ENCODE data around the gene MAP6. TPM values are rescaled to one million over a fixed set of nuclear protein-coding genes. Genes with fewer than 3 reads are reported as not detected.
A peak's percentile ranks its signal among the peaks of the same experiment; 100 is the strongest.

MAP6 gene
- total RNA-seq, 1 donor from 2014 or later = 1.4 TPM

DNA sequence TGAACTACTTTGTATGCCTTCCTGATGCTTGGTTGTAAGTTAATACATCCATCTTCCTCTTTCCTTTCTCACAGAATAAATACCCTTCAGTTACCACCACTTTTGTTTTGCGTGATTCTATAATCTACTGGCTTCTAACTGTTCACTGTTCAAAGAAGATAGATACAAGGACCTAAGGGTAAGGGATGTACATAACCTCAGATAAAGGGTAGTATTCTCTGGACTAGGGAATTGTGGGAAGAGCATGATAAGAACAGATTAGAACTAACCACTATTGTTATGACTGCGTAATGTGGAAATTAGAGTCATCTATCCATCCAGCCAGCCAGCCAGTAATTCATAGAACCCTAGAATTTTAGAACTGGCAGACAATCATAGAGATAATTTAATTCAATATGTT, 36.4 kb downstream of the MAP6 start:
- no peak for DNase-seq (ENCODE audit: extremely low read depth, low read depth, low spot score)

GRCh38 chr11:75631086-75631730, 37.6 kb downstream of the MAP6 start:
- no peak for DNase-seq (ENCODE audit: extremely low read depth, low read depth, low spot score)

DNA sequence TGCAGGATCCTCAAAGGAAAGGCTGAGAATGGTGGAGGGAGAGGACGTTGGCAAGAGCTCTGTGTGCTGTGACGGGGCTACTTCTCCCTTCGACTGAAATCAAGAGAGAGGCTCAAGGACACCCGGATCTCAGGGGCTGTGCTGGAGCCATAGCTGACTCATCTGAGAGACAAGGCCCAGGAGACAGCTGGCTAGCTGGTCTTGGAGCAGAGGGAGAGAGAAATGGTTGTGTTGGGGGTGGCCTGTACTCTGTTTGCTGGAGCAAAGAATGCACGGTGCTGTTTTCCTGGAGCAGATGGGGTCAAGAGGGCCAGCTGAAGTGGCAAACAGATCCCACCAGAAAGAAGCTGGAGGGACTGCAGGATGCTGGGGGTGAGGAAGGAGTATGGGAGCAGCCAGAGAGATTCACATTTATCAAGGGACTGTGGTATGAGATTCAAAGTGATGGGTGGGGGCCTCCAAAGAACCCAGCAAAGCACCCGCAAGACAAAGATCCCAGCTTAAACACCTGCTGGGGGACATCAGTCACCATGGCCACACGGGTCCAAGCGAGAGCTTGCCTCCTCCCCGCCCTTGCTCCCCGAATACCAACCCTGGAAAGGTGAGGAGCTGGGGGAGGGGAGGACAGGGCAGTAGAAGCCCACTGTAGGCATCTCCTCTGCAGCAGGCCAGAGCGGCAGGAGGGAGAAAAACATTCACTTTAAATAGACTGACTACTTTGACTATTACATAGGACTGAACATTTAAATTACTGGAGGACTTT, 40.8 kb downstream of the MAP6 start:
- no peak for DNase-seq (ENCODE audit: extremely low read depth, low read depth, low spot score)

GRCh38 chr11:75626889-75627529, 41.8 kb downstream of the MAP6 start:
- no peak for DNase-seq (ENCODE audit: extremely low read depth, low read depth, low spot score)

- no peak for DNase-seq (ENCODE audit: extremely low read depth, low read depth, low spot score)
These were observed 42.6 kb downstream of the MAP6 start for GRCh38 chr11:75625991-75626888.

GRCh38 chr11:75625021-75625420, 43.8 kb downstream of the MAP6 start:
- DNase-seq (ENCODE audit: extremely low read depth, low read depth, low spot score) = no peak

DNA sequence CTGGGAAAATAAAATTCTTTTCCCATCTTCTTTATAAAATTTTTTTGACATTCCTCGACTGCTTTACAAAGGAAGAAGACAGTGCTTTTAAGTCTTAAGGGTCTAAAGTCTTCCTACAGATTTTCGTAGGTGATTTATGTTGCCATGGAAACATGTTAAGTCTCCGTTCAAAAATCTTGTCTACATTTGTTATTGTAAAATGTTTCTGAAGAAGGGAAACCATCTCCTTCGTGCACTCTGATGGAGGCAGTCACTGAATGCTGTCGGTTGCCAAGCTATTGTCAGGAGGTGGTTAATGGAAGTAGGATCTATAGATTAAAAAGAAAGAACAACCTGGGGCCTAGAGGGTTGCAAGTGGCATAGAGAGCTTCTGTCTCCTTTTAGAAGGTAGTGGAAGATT, 52.6 kb downstream of the MAP6 start:
- DNase-seq (ENCODE audit: extremely low read depth, low read depth, low spot score) = no peak

DNA sequence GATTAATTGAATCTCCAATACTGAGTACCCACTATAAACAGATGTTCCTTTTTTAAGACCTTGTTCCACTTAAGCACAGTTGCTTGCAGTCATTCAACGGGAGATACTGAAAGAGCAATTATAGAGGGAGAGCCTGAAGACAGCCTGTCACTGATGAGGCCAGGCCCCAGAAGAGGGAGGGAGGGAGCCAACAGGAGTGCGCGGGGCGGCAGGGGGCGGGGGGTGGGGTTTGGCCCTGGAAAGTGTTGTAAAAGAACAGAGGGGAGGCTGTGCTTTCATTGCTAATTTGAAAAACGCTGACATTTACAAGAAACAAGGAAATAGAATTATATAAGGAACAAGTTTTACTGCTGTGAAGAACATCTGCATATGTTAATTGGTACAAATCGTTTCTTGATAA, 53.1 kb downstream of the MAP6 start:
- DNase-seq (ENCODE audit: extremely low read depth, low read depth, low spot score) = no peak

DNA sequence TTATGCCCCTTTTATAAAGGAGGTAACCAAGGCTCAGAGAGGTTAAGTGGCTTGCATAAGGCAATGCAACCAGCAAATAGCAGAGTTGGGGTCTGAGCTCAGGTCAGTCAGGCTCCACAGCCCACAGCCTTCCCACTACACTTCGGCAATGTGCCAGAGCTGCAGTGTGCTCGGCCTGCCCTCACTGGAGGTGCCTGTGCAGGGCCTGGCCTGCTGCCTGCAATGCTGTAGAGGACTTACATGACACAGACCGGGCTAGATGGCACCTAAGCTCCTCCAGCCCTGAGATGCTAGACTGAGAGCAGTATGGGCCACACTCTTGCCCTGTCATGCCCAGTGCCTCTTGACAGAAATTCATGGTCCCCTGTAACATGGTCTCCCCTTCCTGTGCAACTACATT, 57.0 kb downstream of the MAP6 start:
- no peak for DNase-seq (ENCODE audit: extremely low read depth, low read depth, low spot score)

DNA sequence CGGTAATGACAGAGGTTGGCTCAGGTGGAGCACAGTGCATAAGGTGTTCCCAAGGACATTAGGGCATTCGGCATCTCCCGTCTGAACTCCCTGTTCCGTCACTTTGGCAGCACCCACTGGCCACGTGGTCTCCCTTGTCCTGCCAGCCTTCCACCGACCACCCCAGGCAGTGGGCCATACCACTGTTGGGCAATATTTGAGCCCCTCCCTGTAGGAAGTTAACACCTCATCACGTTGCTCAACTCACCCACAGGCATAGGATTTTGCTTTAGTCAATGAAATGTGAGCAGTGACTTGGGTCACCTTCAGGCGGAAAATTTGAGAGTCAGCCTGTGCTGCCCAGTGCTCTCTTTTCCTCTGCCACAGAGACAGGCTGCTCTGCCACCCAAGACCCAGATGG, 62.7 kb downstream of the MAP6 start:
- DNase-seq (ENCODE audit: extremely low read depth, low read depth, low spot score) = no peak

GRCh38 chr11:75603791-75604736, 64.8 kb downstream of the MAP6 start:
- peak; percentile 69 for DNase-seq (ENCODE audit: extremely low read depth, low read depth, low spot score)

DNA sequence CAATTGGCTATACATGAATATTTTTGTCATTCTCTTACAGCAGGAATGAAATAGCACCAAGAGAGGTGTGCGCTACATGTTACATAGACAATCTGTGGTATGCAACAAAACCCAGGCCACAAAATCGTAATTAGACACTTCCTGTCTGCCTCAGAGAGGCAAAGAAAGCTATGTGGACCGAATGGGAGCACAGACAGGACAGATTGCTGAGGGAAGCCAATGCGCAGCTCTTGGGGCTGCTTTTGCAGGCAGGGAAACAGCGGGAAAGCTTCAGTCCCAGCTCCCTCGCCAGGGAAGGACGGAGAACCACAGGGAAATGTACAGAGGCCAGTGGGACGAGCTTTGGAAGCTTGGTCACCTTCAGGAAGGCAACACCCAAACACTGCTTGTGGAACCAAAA, 65.9 kb downstream of the MAP6 start:
- DNase-seq (ENCODE audit: extremely low read depth, low read depth, low spot score) = no peak

DNA sequence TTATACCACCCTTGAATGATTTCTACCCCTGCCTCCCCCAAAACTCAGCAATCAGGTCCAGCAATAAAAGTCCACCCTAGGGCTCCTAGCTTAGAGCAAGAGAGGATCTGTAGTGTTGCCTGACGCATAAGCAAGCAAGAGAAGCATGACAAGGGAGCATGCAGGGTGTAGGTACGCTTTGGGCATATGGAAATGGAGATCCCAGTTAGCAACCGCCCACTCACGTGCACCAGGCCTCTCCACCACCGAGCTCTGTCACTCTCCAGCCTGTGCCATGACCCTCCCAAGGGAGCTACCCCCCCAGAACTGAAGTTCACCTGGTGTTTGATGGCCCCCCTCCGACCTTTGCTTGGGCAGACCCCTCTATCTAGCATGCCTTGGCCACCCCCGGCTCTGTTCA, 67.3 kb downstream of the MAP6 start:
- DNase-seq (ENCODE audit: extremely low read depth, low read depth, low spot score) = no peak

GRCh38 chr11:75600356-75600755, 68.5 kb downstream of the MAP6 start:
- no peak for DNase-seq (ENCODE audit: extremely low read depth, low read depth, low spot score)

GRCh38 chr11:75598900-75599299, 69.9 kb downstream of the MAP6 start:
- no peak for DNase-seq (ENCODE audit: extremely low read depth, low read depth, low spot score)

DNA sequence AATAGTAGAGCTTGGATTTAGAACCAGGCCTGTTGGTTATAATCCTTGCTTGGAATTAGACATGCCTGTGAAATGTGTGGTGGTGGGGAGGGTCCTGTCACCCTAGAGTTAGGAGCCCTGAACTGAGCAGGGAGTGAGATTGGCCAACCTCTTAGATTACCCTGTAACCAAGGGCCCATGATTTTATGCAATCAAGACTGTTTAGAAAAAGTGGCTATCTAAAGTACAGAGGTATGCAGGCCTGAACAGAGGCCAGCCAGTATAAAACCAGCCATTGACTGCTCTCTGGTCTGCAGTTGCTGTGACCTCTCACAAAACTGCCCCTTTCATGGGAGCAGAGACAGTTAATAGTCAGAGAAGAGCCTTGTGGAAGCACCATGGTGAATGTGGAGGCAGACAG, 70.6 kb downstream of the MAP6 start:
- DNase-seq (ENCODE audit: extremely low read depth, low read depth, low spot score) = no peak

DNA sequence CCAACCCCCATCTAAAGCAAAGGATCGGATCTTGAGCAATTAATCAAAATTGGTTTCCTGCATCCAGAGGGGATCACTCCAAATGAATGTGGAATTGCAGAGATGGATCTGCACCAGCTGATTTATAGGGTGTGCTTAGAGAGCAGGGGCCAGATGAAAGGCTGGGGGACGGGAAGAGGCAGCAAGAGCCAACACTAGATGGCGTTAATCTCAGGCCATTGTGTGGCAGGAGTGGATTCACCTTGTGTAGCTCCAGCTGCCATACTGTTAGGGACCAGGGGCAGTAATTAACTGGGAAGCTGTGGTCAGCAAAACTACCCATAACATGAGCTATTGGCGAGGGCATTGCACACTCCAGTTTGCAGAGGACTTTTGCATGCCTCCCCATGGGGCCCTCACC, 71.2 kb downstream of the MAP6 start:
- DNase-seq (ENCODE audit: extremely low read depth, low read depth, low spot score) = no peak

- no peak for DNase-seq (ENCODE audit: extremely low read depth, low read depth, low spot score)
These were observed 71.9 kb downstream of the MAP6 start for GRCh38 chr11:75596914-75597313.

GRCh38 chr11:75595429-75595828, 73.4 kb downstream of the MAP6 start:
- no peak for DNase-seq (ENCODE audit: extremely low read depth, low read depth, low spot score)

DNA sequence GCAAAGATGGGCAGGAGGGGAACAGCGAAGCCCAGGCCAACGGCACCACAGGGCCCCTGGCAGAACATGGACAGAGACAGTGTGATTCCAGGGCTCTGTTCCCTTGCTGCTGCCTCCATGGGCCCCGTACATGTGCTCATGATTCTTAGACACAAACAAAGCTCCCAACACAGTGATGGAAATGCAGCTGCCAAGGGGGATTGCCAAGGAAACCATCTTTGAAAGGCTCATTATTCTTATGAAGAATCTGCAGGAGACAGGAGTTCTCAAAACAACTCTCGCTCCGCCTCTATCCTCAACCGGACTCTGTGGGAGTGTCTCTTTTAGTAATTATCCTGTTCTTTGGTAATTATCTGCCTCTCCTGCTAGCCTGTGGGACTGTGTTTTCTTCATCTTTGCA, 74.6 kb downstream of the MAP6 start:
- DNase-seq (ENCODE audit: extremely low read depth, low read depth, low spot score) = no peak

Measured in glomerular endothelial cell (primary cell).